HUDEP-2 (cell line): ENCODE results near the gene KDM5C.
"Not testable (repeated sequence)": the region's sequence is repeated elsewhere in the genome, so short reads cannot be mapped to it uniquely, and the experiment has no call there.

Experiments used
- DNase-seq, 76 experiments: peaks; one replicate each; lab custom pipeline; 2025; ENCODE audit not compliant: unreplicated experiment in 76 of 76; lab: John Stamatoyannopoulos, UW

The KDM5C gene

GRCh38 chrX:53194308-53194707 lies 30.7 kb downstream of the KDM5C start:
- no peak for DNase-seq

GRCh38 chrX:53193093-53193492 lies 31.9 kb downstream of the KDM5C start:
- no peak for DNase-seq

GRCh38 chrX:53190363-53190960 lies 34.5 kb downstream of the KDM5C start:
- DNase-seq, result peak in 2 of 76 experiments; percentile 0 to 2

- no peak for DNase-seq
These were observed 36.2 kb downstream of the KDM5C start for GRCh38 chrX:53188763-53189162.

- no peak for DNase-seq
These were observed 38.7 kb downstream of the KDM5C start for GRCh38 chrX:53186351-53186750.

GRCh38 chrX:53184836-53185235 lies 40.2 kb downstream of the KDM5C start:
- no peak for DNase-seq

GRCh38 chrX:53171356-53171755 lies 53.7 kb downstream of the KDM5C start:
- DNase-seq, result peak in 1 of 76 experiments; percentile 15

GRCh38 chrX:53166103-53166502 lies 58.9 kb downstream of the KDM5C start:
- DNase-seq, result no peak

GRCh38 chrX:53164566-53164965 lies 60.4 kb downstream of the KDM5C start:
- not testable (repeated sequence) for DNase-seq

GRCh38 chrX:53163436-53163835 lies 61.6 kb downstream of the KDM5C start:
- no peak for DNase-seq

- DNase-seq, result no peak
These were observed 64.6 kb downstream of the KDM5C start for GRCh38 chrX:53160297-53160983.

- no peak for DNase-seq
These were observed 65.8 kb downstream of the KDM5C start for GRCh38 chrX:53159184-53159583.

- no peak for DNase-seq
These were observed 68.8 kb downstream of the KDM5C start for GRCh38 chrX:53156207-53156596.

GRCh38 chrX:53155512-53156206 lies 69.3 kb downstream of the KDM5C start:
- DNase-seq, result peak in 4 of 76 experiments; percentile 0 to 5 (median 4)

- no peak for DNase-seq
These were observed 71.4 kb downstream of the KDM5C start for GRCh38 chrX:53153581-53153980.
